ENCODE data around the gene RERE. TPM values are rescaled to one million over a fixed set of nuclear protein-coding genes. Genes with fewer than 3 reads are reported as not detected.

RERE gene
- polyA plus RNA-seq, 6 donors from 2014 or later, result 10.7 to 50.1 (median 22.3) TPM

DNA sequence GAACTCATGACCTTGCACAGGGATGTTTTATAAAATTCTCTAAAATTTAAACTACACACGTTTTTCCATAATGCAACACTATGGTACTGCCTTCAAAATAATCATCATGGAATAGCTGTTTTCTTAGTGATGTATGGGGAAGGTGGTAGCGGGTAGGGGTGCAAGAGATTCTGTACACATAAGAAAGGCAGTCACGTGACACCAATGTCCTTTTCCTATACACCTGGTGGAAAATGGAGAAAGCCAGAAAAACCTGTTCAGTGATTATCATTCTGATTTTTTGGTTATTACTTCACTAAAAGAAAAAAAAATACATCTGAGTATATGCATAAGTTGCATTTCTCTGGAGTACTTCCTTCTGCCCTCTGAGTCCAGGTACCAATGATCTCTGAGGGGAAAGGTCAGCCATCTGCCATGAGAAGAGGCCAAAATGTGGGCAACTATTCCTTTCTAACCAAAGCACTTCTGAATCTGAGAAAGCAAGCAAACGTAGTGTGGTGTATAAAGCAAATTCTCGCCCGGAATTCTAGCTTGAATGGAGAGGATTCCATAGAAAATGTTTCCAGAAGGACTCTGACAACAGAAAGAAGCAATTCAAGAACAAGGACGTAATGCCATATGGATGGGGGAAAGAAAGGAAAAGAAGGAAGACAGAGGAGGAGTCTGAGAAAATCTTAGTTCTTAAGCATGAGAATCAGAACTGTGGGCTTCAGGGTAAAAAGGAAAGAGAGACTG, 137.3 kb downstream of the RERE start:
- no peak overlapping the region for H3K27ac Mint-ChIP-seq
- peaks cover 0 to 4% of the 10 kb centered on the region in 2 donors for H3K36me3 Mint-ChIP-seq
- ATAC-seq (ENCODE audit: low read depth in 2 of 2) (no peak), DNase-seq (no peak)
- peaks cover 33 to 53% (median 44%) of the 10 kb centered on the region in 3 donors for H3K4me1 Mint-ChIP-seq
- no peaks in the 10 kb centered on the region for H3K9me3 Mint-ChIP-seq
- H3K27me3 Mint-ChIP-seq, result no peaks in the 10 kb centered on the region
- no peak overlapping the region for H3K4me3 Mint-ChIP-seq

DNA sequence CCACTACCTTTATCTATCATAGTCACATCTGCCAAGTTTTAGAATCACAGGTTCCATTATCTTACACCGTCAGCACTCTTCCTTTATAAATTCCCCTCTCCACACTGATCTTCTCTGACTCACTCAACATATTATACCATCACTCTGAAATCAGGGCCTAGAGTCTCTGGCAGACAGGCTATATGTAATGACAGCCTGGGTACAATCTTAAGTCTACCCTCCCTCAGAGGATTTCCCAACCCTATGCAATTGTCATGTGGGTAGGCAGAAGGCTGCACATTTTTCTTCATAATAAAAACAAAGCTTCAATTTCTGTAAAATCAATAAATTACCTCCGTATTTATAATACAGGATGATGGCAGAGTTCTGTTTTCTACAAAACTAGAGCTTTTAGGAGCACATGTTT, 138.0 kb downstream of the RERE start:
- DNase-seq (no peak), ATAC-seq (ENCODE audit: low read depth in 2 of 2) (no peak)
- no peaks in the 10 kb centered on the region for H3K27me3 Mint-ChIP-seq
- no peak overlapping the region for H3K27ac Mint-ChIP-seq
- peaks cover 0 to 4% of the 10 kb centered on the region in 2 donors for H3K36me3 Mint-ChIP-seq
- H3K4me3 Mint-ChIP-seq, result no peak overlapping the region
- H3K4me1 Mint-ChIP-seq, result peaks cover 35 to 53% (median 44%) of the 10 kb centered on the region in 3 donors
- no peaks in the 10 kb centered on the region for H3K9me3 Mint-ChIP-seq

GRCh38 chr1:8678673-8679394, 138.6 kb downstream of the RERE start:
- Mint-ChIP-seq H3K36me3 (peaks cover 0 to 4% of the 10 kb centered on the region in 2 donors), H3K4me1 (peaks cover 35 to 53% (median 45%) of the 10 kb centered on the region in 3 donors), H3K27ac (no peak overlapping the region), H3K27me3 (no peaks in the 10 kb centered on the region), H3K9me3 (no peaks in the 10 kb centered on the region), H3K4me3 (no peak overlapping the region)
- no peak for DNase-seq
- ATAC-seq (ENCODE audit: low read depth in 2 of 2), result no peak

GRCh38 chr1:8677782-8678181, 139.7 kb downstream of the RERE start:
- no peaks in the 10 kb centered on the region for H3K27me3 Mint-ChIP-seq
- H3K27ac Mint-ChIP-seq, result peak overlapping the region in 2 of 6 donors; percentile 43 to 57
- no peak overlapping the region for H3K4me3 Mint-ChIP-seq
- H3K4me1 Mint-ChIP-seq, result peaks cover 39 to 53% (median 42%) of the 10 kb centered on the region in 3 donors
- H3K36me3 Mint-ChIP-seq, result peaks cover 0 to 4% of the 10 kb centered on the region in 2 donors
- DNase-seq (no peak), ATAC-seq (ENCODE audit: low read depth in 2 of 2) (no peak)
- H3K9me3 Mint-ChIP-seq, result no peaks in the 10 kb centered on the region

DNA sequence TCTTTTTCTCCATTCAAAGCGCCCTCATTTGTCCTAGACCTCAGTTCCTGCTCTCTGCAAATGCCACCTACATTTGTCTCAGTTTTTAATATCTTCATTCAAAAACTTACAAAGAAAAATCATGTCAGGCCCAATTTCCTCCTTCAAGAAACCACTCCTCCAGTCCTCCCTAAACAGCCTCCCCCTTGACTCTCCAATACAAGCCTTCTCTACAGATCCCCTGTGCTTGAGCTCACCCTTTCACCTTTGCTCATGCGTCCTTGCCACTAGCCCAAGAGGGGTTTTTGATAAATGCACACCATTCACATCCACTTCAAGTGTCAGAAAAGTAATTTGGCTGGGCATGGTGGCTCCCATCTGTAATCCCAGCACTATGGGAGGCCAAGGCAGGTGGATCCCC, 140.6 kb downstream of the RERE start:
- Mint-ChIP-seq H3K4me1 (peaks cover 40 to 55% (median 41%) of the 10 kb centered on the region in 3 donors), H3K27ac (peak overlapping the region in 5 of 6 donors; percentile 1 to 93 (median 76)), H3K9me3 (no peaks in the 10 kb centered on the region), H3K27me3 (no peaks in the 10 kb centered on the region), H3K36me3 (peaks cover 0 to 4% of the 10 kb centered on the region in 2 donors), H3K4me3 (peak overlapping the region in 4 of 8 donors; percentile 0 to 70 (median 31))
- no peak for DNase-seq
- no peak for ATAC-seq (ENCODE audit: low read depth in 2 of 2)

- Mint-ChIP-seq H3K36me3 (peaks cover 0 to 4% of the 10 kb centered on the region in 2 donors), H3K9me3 (no peaks in the 10 kb centered on the region), H3K27ac (peak overlapping the region in 3 of 6 donors; percentile 2 to 69 (median 57)), H3K4me3 (no peak overlapping the region), H3K27me3 (no peaks in the 10 kb centered on the region), H3K4me1 (peaks cover 41 to 48% (median 45%) of the 10 kb centered on the region in 3 donors)
- ATAC-seq (ENCODE audit: low read depth in 2 of 2) (no peak), DNase-seq (no peak)
These were observed 141.4 kb downstream of the RERE start for GRCh38 chr1:8676072-8676471.

DNA sequence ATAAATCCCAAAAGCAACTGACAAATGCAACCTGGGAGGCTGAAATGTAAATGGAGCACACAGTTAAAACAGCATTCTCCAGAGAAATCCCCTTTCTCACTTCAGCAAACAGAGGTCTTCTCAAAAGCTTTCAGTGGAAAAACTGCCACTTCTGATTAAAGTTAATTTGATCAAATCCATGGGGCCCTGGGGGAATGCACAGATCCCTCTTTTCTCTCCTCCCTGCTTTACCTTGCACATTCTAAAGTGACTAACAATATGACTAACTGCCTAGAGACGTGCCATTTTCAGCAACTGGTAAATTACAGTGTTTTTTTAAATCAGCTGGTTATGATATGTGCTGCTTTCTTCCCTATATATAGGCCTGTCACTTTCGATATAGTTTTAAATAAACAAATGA, 142.5 kb downstream of the RERE start:
- Mint-ChIP-seq H3K9me3 (no peaks in the 10 kb centered on the region), H3K36me3 (peaks cover 0 to 4% of the 10 kb centered on the region in 2 donors), H3K27ac (peak overlapping the region in 2 of 6 donors; percentile 57 to 79), H3K27me3 (no peaks in the 10 kb centered on the region), H3K4me1 (peaks cover 41 to 56% (median 48%) of the 10 kb centered on the region in 3 donors), H3K4me3 (no peak overlapping the region)
- DNase-seq (no peak), ATAC-seq (ENCODE audit: low read depth in 2 of 2) (no peak)

DNA sequence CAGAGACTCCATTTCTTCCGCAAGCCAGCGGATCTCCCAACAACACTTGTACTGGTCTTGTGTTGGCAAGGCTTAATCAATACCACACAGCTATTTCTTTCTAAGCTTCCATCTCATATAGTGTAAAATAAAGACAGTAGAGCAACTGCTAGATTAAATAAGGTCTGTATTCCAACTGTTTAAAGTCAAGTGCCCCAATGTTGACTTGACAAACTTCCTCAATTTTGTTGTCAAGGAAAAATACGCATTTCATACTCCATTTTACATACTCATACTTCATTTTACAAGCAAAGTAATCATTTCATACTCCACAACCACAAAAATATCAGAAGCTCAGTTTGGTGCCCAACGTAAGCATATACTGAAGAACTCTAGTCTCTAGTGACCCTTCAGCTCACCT, 143.0 kb downstream of the RERE start:
- no peaks in the 10 kb centered on the region for H3K9me3 Mint-ChIP-seq
- H3K4me3 Mint-ChIP-seq, result peak overlapping the region in 1 of 8 donors; percentile 34
- ATAC-seq (ENCODE audit: low read depth in 2 of 2) (no peak), DNase-seq (no peak)
- peaks cover 0 to 4% of the 10 kb centered on the region in 2 donors for H3K36me3 Mint-ChIP-seq
- peak overlapping the region in 4 of 6 donors; percentile 36 to 79 (median 62) for H3K27ac Mint-ChIP-seq
- peaks cover 41 to 61% (median 48%) of the 10 kb centered on the region in 3 donors for H3K4me1 Mint-ChIP-seq
- no peaks in the 10 kb centered on the region for H3K27me3 Mint-ChIP-seq

DNA sequence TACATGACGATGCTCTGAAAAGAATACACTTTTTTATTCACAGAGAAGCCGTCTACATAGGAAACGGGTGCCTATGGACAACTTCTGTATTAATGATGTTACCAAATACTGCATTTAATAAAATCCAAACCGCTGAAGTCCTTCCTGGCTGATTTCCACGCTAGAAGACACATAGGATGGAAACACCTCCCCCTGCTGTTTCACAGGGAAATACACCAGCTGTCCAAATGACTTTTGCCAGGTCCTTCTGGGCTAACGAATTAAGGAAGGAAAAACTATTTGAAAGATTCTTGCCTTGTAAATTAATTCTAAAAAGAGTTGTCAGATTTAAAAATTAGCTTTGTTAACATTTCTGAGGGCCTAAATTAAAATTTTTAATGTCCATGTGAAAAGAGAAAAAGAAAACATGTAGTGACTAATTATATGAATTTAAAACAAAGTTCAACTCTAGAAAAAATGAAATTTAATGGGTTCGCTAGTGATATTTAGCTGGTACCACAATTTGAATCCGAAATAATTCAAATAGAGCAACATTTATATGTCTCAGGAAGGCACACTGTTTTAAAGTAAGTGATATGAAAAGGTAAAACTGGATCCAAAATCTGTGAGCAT, 146.0 kb downstream of the RERE start:
- H3K27ac Mint-ChIP-seq, result peak overlapping the region in 5 of 6 donors; percentile 19 to 76 (median 65)
- H3K9me3 Mint-ChIP-seq, result no peaks in the 10 kb centered on the region
- peak overlapping the region in 2 of 8 donors; percentile 22 to 48 for H3K4me3 Mint-ChIP-seq
- peak; percentile 54 to 57 for ATAC-seq (ENCODE audit: low read depth in 2 of 2)
- H3K4me1 Mint-ChIP-seq, result peaks cover 21 to 60% (median 35%) of the 10 kb centered on the region in 3 donors
- DNase-seq, result peak; percentile 39
- no peaks in the 10 kb centered on the region for H3K36me3 Mint-ChIP-seq
- H3K27me3 Mint-ChIP-seq, result no peaks in the 10 kb centered on the region

GRCh38 chr1:8670371-8670818, 147.0 kb downstream of the RERE start:
- Mint-ChIP-seq H3K9me3 (no peaks in the 10 kb centered on the region), H3K27ac (peak overlapping the region in 5 of 6 donors; percentile 32 to 76 (median 63)), H3K27me3 (no peaks in the 10 kb centered on the region), H3K4me1 (peaks cover 13 to 55% (median 27%) of the 10 kb centered on the region in 3 donors), H3K4me3 (peak overlapping the region in 2 of 8 donors; percentile 5 to 29), H3K36me3 (no peaks in the 10 kb centered on the region)
- no peak for DNase-seq
- no peak for ATAC-seq (ENCODE audit: low read depth in 2 of 2)

- Mint-ChIP-seq H3K4me1 (peaks cover 6 to 51% (median 22%) of the 10 kb centered on the region in 3 donors), H3K4me3 (peak overlapping the region in 1 of 8 donors; percentile 16), H3K9me3 (no peaks in the 10 kb centered on the region), H3K27ac (peak overlapping the region; percentile 23 to 76 (median 59)), H3K36me3 (no peaks in the 10 kb centered on the region), H3K27me3 (no peaks in the 10 kb centered on the region)
- no peak for DNase-seq
- no peak for ATAC-seq (ENCODE audit: low read depth in 2 of 2)
These were observed 147.7 kb downstream of the RERE start for GRCh38 chr1:8669606-8670335.

GRCh38 chr1:8667869-8668594, 149.4 kb downstream of the RERE start:
- H3K27me3 Mint-ChIP-seq, result no peaks in the 10 kb centered on the region
- H3K4me3 Mint-ChIP-seq, result peak overlapping the region in 5 of 8 donors; percentile 8 to 55 (median 49)
- no peaks in the 10 kb centered on the region for H3K36me3 Mint-ChIP-seq
- H3K27ac Mint-ChIP-seq, result peak overlapping the region in 3 of 6 donors; percentile 32 to 81 (median 61)
- H3K9me3 Mint-ChIP-seq, result no peaks in the 10 kb centered on the region
- ATAC-seq (ENCODE audit: low read depth in 2 of 2) (no peak), DNase-seq (no peak)
- peaks cover 0 to 42% (median 10%) of the 10 kb centered on the region in 3 donors for H3K4me1 Mint-ChIP-seq

All from naive B cell (primary cell).